Retinal pigment epithelial cell (primary cell): ENCODE measurements around the gene COL19A1.

ENCODE experiments used
- DNase-seq: peaks from one replicate; pipeline ENCODE4 v3.0.0-alpha.2; 2010; ENCODE audit warnings: low read depth
- H3K4me3 ChIP-seq: 2 replicates; pipeline ENCODE4 v1.5.1; 2011; ENCODE audit warnings: mild to moderate bottlenecking, low read length, control low read depth, moderate library complexity
- TF ChIP-seq, protein P1 (sequence below): conservative IDR thresholded peaks from 2 replicates; pipeline ENCODE4 v1.5.1; 2011; ENCODE audit warnings: low read depth, low read length, control low read depth, inconsistent platforms

Gene COL19A1

GRCh38 chr6:70196531-70196930 lies 330.2 kb downstream of the COL19A1 start:
- TF ChIP-seq, protein P1, sequence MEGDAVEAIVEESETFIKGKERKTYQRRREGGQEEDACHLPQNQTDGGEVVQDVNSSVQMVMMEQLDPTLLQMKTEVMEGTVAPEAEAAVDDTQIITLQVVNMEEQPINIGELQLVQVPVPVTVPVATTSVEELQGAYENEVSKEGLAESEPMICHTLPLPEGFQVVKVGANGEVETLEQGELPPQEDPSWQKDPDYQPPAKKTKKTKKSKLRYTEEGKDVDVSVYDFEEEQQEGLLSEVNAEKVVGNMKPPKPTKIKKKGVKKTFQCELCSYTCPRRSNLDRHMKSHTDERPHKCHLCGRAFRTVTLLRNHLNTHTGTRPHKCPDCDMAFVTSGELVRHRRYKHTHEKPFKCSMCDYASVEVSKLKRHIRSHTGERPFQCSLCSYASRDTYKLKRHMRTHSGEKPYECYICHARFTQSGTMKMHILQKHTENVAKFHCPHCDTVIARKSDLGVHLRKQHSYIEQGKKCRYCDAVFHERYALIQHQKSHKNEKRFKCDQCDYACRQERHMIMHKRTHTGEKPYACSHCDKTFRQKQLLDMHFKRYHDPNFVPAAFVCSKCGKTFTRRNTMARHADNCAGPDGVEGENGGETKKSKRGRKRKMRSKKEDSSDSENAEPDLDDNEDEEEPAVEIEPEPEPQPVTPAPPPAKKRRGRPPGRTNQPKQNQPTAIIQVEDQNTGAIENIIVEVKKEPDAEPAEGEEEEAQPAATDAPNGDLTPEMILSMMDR: no peak
- DNase-seq: no peak
- no peak overlapping the region for H3K4me3 ChIP-seq

GRCh38 chr6:70198785-70199184 lies 332.4 kb downstream of the COL19A1 start:
- H3K4me3 ChIP-seq: no peak overlapping the region
- no peak for DNase-seq
- TF ChIP-seq, protein P1: no peak

DNA sequence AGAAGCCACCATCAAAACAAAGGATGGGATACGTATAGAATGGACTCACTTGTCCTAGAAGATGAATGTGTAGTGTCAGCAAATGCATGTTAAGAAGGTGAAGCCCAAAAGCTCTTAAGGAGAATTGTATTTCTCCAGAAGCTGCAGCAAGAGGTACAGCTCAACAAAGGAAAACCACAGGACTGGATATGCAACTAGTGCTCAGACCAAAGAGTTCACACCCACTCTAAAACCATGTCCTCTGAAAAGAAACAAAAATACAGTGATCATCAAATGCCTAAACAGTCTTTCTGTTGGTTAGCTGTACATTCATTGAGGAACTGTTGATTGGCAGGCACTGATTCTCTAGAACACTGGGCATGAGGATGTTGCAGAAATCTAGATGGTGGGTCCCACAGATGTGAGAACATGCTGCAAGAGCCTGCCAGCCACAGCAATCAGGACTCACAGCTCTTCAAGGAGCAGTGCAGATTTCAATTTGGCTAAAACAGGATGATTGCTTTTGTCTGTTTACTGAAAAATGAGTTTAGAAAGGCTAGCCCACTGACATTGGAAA lies 342.0 kb downstream of the COL19A1 start:
- H3K4me3 ChIP-seq: no peak overlapping the region
- DNase-seq: no peak
- TF ChIP-seq, protein P1: no peak

GRCh38 chr6:70210462-70210861 lies 344.1 kb downstream of the COL19A1 start:
- DNase-seq: no peak
- TF ChIP-seq, protein P1: peak; percentile 46
- no peak overlapping the region for H3K4me3 ChIP-seq

DNA sequence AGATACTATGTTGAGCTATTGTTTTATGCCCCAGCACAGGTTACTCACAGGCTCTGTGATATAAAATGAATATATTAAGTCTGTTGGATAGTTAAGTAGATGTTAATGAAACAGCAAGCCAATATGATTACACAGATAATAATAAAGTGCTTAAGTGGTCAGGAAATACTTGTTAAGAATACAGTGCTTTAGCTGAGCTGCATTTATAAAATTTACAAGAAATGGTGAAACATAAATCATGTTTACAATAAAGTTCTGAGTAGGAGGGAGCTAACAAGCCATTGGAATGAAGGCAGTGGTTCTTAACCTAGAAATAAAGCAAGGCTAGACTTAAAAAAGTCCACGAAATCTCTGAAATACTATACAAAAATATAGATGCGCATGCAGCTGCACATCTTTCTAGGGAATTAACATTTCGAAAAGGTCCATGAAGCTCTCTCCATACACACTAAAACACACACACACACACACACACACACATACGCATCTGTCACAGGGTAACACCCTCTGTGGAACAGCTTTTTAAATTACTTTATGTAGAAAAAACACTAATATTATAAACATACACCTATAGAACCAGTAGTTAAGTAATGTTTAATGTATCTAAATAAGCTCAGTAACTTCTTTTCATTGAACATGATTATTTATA lies 349.2 kb downstream of the COL19A1 start:
- TF ChIP-seq, protein P1: no peak
- DNase-seq: no peak
- H3K4me3 ChIP-seq: no peak overlapping the region

DNA sequence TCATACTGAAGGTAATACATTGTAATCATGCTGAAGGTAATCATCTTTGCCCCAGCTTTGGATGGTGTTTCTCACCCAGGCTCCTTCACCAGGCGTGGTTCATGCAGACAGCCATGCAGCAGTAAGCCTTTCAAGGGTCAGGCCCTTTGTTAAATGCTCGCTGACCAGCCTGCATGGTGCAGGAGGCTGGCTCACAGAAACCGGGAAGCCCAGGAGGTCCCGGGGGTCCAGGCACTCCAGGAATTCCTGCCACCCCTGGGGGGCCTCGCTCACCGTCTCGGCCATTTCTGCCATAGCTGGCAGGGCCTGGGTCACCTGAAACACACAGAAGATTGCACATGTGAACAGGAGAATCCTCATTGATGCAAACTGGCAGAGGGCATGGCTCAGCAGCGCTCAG lies 350.4 kb downstream of the COL19A1 start:
- DNase-seq: no peak
- no peak overlapping the region for H3K4me3 ChIP-seq
- TF ChIP-seq, protein P1: no peak

DNA sequence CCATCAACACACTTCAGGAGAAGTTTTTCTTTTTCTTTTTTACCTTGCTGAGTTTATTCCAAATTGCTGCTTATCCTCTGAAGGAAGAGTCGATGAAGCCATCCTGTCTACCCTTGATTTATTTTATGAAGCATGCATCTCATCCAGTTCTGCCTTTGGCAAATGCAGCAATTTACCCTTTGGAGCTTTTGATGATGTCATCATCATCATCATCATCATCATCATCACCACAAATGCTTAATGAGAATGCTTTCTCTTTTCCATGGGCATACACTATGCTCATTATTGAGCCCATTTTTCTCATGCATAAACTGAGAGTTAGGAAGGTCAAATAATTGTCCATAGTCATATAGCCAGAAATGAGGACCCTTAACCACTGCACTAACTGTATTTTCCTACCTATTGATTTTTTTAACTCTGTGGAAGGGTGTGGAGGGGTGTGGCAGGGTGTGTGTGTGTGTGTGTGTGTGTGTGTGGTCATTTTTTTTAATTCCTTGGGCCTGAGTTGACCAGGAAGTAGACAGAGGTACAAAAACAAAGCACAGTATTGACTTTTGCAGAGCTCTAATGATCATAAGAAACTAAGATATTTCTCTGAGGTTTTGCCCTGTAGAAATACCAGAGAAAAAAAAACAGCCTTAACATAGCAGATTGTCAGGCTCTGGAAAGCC lies 353.7 kb downstream of the COL19A1 start:
- DNase-seq: no peak
- no peak overlapping the region for H3K4me3 ChIP-seq

More for the DNA sequence above, 353.7 kb downstream of the COL19A1 start:
- TF ChIP-seq, protein P1: no peak
